Effector memory CD8-positive, alpha-beta T cell (primary cell): ENCODE data around the gene ARV1.
A peak's percentile ranks its signal among the peaks of the same experiment; 100 is the strongest.
"Not testable (repeated sequence)": the region's sequence is repeated elsewhere in the genome, so short reads cannot be mapped to it uniquely, and the experiment has no call there.

ENCODE experiments used
- ATAC-seq: fragments of 150-1000 bp; cut with Tn5 transposase; replicated peaks from 2 replicates; pipeline ENCODE4 v1.10.0; 2021; ENCODE audit warnings: mild to moderate bottlenecking, moderate library complexity
- DNase-seq, 3 experiments: peaks; one replicate each; pipeline ENCODE4 v3.0.0; 2021
- H3K27ac Mint-ChIP-seq, 2 donors: one replicate each; pipeline ENCODE4 v1.8.0; 2022; ENCODE audit warnings: mild to moderate bottlenecking in 2 of 2, mixed read lengths in 2 of 2, moderate library complexity in 2 of 2
- H3K27me3 Mint-ChIP-seq, 2 donors: one replicate each; pipeline ENCODE4 v1.8.0; 2022; ENCODE audit warnings: mixed read lengths in 2 of 2
- H3K36me3 Mint-ChIP-seq: one replicate; pipeline ENCODE4 v1.8.0; 2022; ENCODE audit warnings: mild to moderate bottlenecking, moderate library complexity, mixed read lengths; ENCODE audit not compliant: insufficient read depth
- H3K4me1 Mint-ChIP-seq, 2 donors: one replicate each; pipeline ENCODE4 v1.8.0; 2022; ENCODE audit warnings: low read depth in 2 of 2, mixed read lengths in 2 of 2
- H3K4me3 Mint-ChIP-seq, 2 donors: one replicate each; pipeline ENCODE4 v1.8.0; 2022; ENCODE audit warnings: mild to moderate bottlenecking in 2 of 2, mixed read lengths in 2 of 2, moderate library complexity in 2 of 2
- H3K9me3 Mint-ChIP-seq, 2 donors: one replicate each; pipeline ENCODE4 v1.8.0; 2022; ENCODE audit warnings: mixed read lengths in 2 of 2

The ARV1 gene

GRCh38 chr1:230982696-230983095 lies 3.8 kb downstream of the ARV1 start:
- Mint-ChIP-seq H3K36me3 (peaks cover 11% of the 10 kb centered on the region), H3K27me3 (no peaks in the 10 kb centered on the region), H3K4me1 (peaks cover 9 to 19% of the 10 kb centered on the region in 2 donors), H3K27ac (no peak overlapping the region), H3K9me3 (no peaks in the 10 kb centered on the region), H3K4me3 (no peak overlapping the region)
- no peak for DNase-seq
- no peak for ATAC-seq

GRCh38 chr1:230983811-230984210 lies 4.9 kb downstream of the ARV1 start:
- peaks cover 9% of the 10 kb centered on the region for H3K36me3 Mint-ChIP-seq

GRCh38 chr1:230984622-230985515 lies 6.0 kb downstream of the ARV1 start:
- not testable (repeated sequence) for DNase-seq, ATAC-seq, H3K4me3 Mint-ChIP-seq, H3K9me3 Mint-ChIP-seq, H3K4me1 Mint-ChIP-seq, H3K27me3 Mint-ChIP-seq, H3K36me3 Mint-ChIP-seq
- peak overlapping the region in 1 of 2 donors; percentile 49 for H3K27ac Mint-ChIP-seq

More at GRCh38 chr1:230983811-230984210, 4.9 kb downstream of the ARV1 start:
- Mint-ChIP-seq H3K9me3 (no peaks in the 10 kb centered on the region), H3K27ac (peak overlapping the region in 1 of 2 donors; percentile 49), H3K4me3 (no peak overlapping the region), H3K27me3 (no peaks in the 10 kb centered on the region), H3K4me1 (peaks cover 8 to 17% of the 10 kb centered on the region in 2 donors)
- DNase-seq (no peak), ATAC-seq (no peak)

- H3K27me3 Mint-ChIP-seq, result no peaks in the 10 kb centered on the region
- DNase-seq (no peak), ATAC-seq (no peak)
- no peaks in the 10 kb centered on the region for H3K9me3 Mint-ChIP-seq
- no peak overlapping the region for H3K4me3 Mint-ChIP-seq
- peaks cover 2 to 8% of the 10 kb centered on the region in 2 donors for H3K4me1 Mint-ChIP-seq
- no peak overlapping the region for H3K27ac Mint-ChIP-seq
- H3K36me3 Mint-ChIP-seq, result peaks cover 14% of the 10 kb centered on the region
Observed at GRCh38 chr1:230985711-230986110, 6.8 kb downstream of the ARV1 start.

GRCh38 chr1:230986976-230987375 lies 8.1 kb downstream of the ARV1 start:
- Mint-ChIP-seq H3K27me3 (no peaks in the 10 kb centered on the region), H3K36me3 (peaks cover 23% of the 10 kb centered on the region), H3K4me3 (no peak overlapping the region), H3K27ac (no peak overlapping the region), H3K4me1 (peaks cover 2 to 8% of the 10 kb centered on the region in 2 donors), H3K9me3 (no peaks in the 10 kb centered on the region)
- ATAC-seq (no peak), DNase-seq (no peak)

- Mint-ChIP-seq H3K36me3 (peaks cover 26% of the 10 kb centered on the region), H3K9me3 (no peaks in the 10 kb centered on the region), H3K4me3 (no peak overlapping the region), H3K27me3 (no peaks in the 10 kb centered on the region), H3K27ac (no peak overlapping the region), H3K4me1 (peaks cover 2 to 8% of the 10 kb centered on the region in 2 donors)
- ATAC-seq (no peak), DNase-seq (no peak)
Observed at GRCh38 chr1:230987448-230987847, 8.6 kb downstream of the ARV1 start.

- H3K4me1 Mint-ChIP-seq, result no peaks in the 10 kb centered on the region
- no peak for ATAC-seq
- H3K27me3 Mint-ChIP-seq, result no peaks in the 10 kb centered on the region
- H3K4me3 Mint-ChIP-seq, result no peak overlapping the region
- H3K9me3 Mint-ChIP-seq, result no peaks in the 10 kb centered on the region
- DNase-seq, result no peak
- peaks cover 27% of the 10 kb centered on the region for H3K36me3 Mint-ChIP-seq
- H3K27ac Mint-ChIP-seq, result no peak overlapping the region
Observed at GRCh38 chr1:230992100-230992774, 13.3 kb downstream of the ARV1 start.

GRCh38 chr1:230994860-230995259 lies 16.0 kb downstream of the ARV1 start:
- ATAC-seq (no peak), DNase-seq (no peak)
- H3K36me3 Mint-ChIP-seq, result peaks cover 22% of the 10 kb centered on the region
- H3K4me1 Mint-ChIP-seq, result no peaks in the 10 kb centered on the region
- H3K27me3 Mint-ChIP-seq, result no peaks in the 10 kb centered on the region
- H3K4me3 Mint-ChIP-seq, result no peak overlapping the region
- no peaks in the 10 kb centered on the region for H3K9me3 Mint-ChIP-seq
- no peak overlapping the region for H3K27ac Mint-ChIP-seq

- Mint-ChIP-seq H3K4me3 (no peak overlapping the region), H3K4me1 (no peaks in the 10 kb centered on the region), H3K9me3 (peaks cover 5 to 22% of the 10 kb centered on the region in 2 donors), H3K27me3 (no peaks in the 10 kb centered on the region), H3K27ac (no peak overlapping the region), H3K36me3 (peaks cover 3% of the 10 kb centered on the region)
- no peak for ATAC-seq
- DNase-seq, result no peak
Observed at GRCh38 chr1:231000201-231000600, 21.3 kb downstream of the ARV1 start.

GRCh38 chr1:231000639-231001038 lies 21.7 kb downstream of the ARV1 start:
- H3K36me3 Mint-ChIP-seq, result no peaks in the 10 kb centered on the region

GRCh38 chr1:231001892-231002291 lies 23.0 kb downstream of the ARV1 start:
- no peak for ATAC-seq
- no peak overlapping the region for H3K27ac Mint-ChIP-seq

More at GRCh38 chr1:231000639-231001038, 21.7 kb downstream of the ARV1 start:
- ATAC-seq (no peak), DNase-seq (no peak)
- Mint-ChIP-seq H3K27ac (no peak overlapping the region), H3K27me3 (no peaks in the 10 kb centered on the region), H3K9me3 (peaks cover 6 to 26% of the 10 kb centered on the region in 2 donors), H3K4me3 (no peak overlapping the region), H3K4me1 (no peaks in the 10 kb centered on the region)

GRCh38 chr1:231007535-231007934 lies 28.6 kb downstream of the ARV1 start:
- not testable (repeated sequence) for ATAC-seq, DNase-seq, H3K36me3 Mint-ChIP-seq, H3K27ac Mint-ChIP-seq, H3K4me3 Mint-ChIP-seq, H3K4me1 Mint-ChIP-seq, H3K27me3 Mint-ChIP-seq
- peaks cover 9 to 31% of the 10 kb centered on the region in 2 donors for H3K9me3 Mint-ChIP-seq

More at GRCh38 chr1:231001892-231002291, 23.0 kb downstream of the ARV1 start:
- Mint-ChIP-seq H3K36me3 (no peaks in the 10 kb centered on the region), H3K4me1 (no peaks in the 10 kb centered on the region), H3K9me3 (peaks cover 9 to 31% of the 10 kb centered on the region in 2 donors), H3K4me3 (no peak overlapping the region), H3K27me3 (no peaks in the 10 kb centered on the region)
- no peak for DNase-seq

- Mint-ChIP-seq H3K36me3 (no peaks in the 10 kb centered on the region), H3K27ac (no peak overlapping the region), H3K27me3 (no peaks in the 10 kb centered on the region), H3K9me3 (no peaks in the 10 kb centered on the region), H3K4me1 (no peaks in the 10 kb centered on the region), H3K4me3 (no peak overlapping the region)
- ATAC-seq (no peak), DNase-seq (no peak)
Observed at GRCh38 chr1:231011360-231011759, 32.5 kb downstream of the ARV1 start.

- Mint-ChIP-seq H3K4me1 (no peaks in the 10 kb centered on the region), H3K27ac (no peak overlapping the region), H3K4me3 (no peak overlapping the region), H3K9me3 (no peaks in the 10 kb centered on the region), H3K27me3 (no peaks in the 10 kb centered on the region), H3K36me3 (no peaks in the 10 kb centered on the region)
- DNase-seq, result no peak
- ATAC-seq, result no peak
Observed at GRCh38 chr1:231011963-231012362, 33.1 kb downstream of the ARV1 start.
